H1 (cell line): Measurements from ENCODE around the gene SOD2. TPM values are rescaled to one million over a fixed set of nuclear protein-coding genes. Genes with fewer than 3 reads are reported as not detected.

Experiments
- CTCF ChIA-PET: fragments of 300-600 bp; sonication (Branson Sonifier 250); formaldehyde crosslinking; loops from one replicate; lab custom pipeline; 2021; ENCODE audit not compliant: partially characterized antibody; lab: Charles Lee
- POLR2A ChIA-PET: fragments of 300-600 bp; sonication (Branson Sonifier 250); formaldehyde crosslinking; loops from one replicate; lab custom pipeline; 2021; ENCODE audit warnings: inconsistent platforms; ENCODE audit not compliant: partially characterized antibody; lab: Charles Lee
- DNase-seq, 2 experiments: peaks; one replicate each; pipeline versions ENCODE4 v3.0.0 to v3.0.0-alpha.2; 2010 to 2022; ENCODE audit warnings: low spot score in 2 of 2, low read depth in 1 of 2, mixed read lengths in 1 of 2
- FAIRE-seq: peaks from 2 replicates; lab custom pipeline; 2011; peaks lifted over from hg19 to GRCh38; lab: Jason Lieb, UNC
- H2AFZ ChIP-seq: 2 replicates; pipeline ENCODE4 v1.8.1; 2012; ENCODE audit warnings: low read length, inconsistent platforms
- H2AK5ac ChIP-seq: 2 replicates; pipeline ENCODE4 v1.6.1; 2013; ENCODE audit warnings: low read depth, low read length
- H2BK120ac ChIP-seq: replicated peaks from 2 replicates; pipeline ENCODE3; 2013; ENCODE audit warnings: low read depth, low read length, inconsistent platforms
- H2BK12ac ChIP-seq: 2 replicates; pipeline ENCODE4 v1.6.1; 2013; ENCODE audit warnings: low read depth, low read length
- H2BK15ac ChIP-seq: 2 replicates; pipeline ENCODE4 v1.6.1; 2013; ENCODE audit warnings: low read length
- H2BK20ac ChIP-seq: 2 replicates; pipeline ENCODE4 v1.6.1; 2013; ENCODE audit warnings: low read length
- H2BK5ac ChIP-seq: 2 replicates; pipeline ENCODE4 v1.6.1; 2013; ENCODE audit warnings: low read depth, low read length
- H3K14ac ChIP-seq: 2 replicates; pipeline ENCODE4 v1.6.1; 2013; ENCODE audit warnings: inconsistent platforms; ENCODE audit not compliant: insufficient read length
- H3K18ac ChIP-seq: 2 replicates; pipeline ENCODE4 v1.6.1; 2013; ENCODE audit warnings: low read length; ENCODE audit errors: extremely low read depth
- H3K23ac ChIP-seq: 2 replicates; pipeline ENCODE4 v1.6.1; 2013; ENCODE audit warnings: inconsistent platforms; ENCODE audit not compliant: insufficient read length
- H3K23me2 ChIP-seq: 2 replicates; pipeline ENCODE4 v1.6.1; 2013; ENCODE audit warnings: low read depth, low read length
- H3K27ac ChIP-seq: 2 replicates; pipeline ENCODE4 v1.6.1; 2011; ENCODE audit warnings: low read depth, low read length, inconsistent platforms
- H3K27me3 ChIP-seq, 4 experiments: replicated peaks in 1 of 4; 1 replicate in 1 of 4; 2 replicates in 3 of 4; pipeline versions ENCODE4 v1.6.1 to v1.8.1; 2011 to 2013; ENCODE audit warnings: low read length in 3 of 4, mild to moderate bottlenecking in 3 of 4, inconsistent platforms in 2 of 4, mixed read lengths in 2 of 4, moderate library complexity in 1 of 4; ENCODE audit not compliant: control insufficient read depth in 3 of 4, insufficient read depth in 3 of 4; ENCODE audit errors: extremely low read depth in 1 of 4
- H3K36me3 ChIP-seq, 4 experiments: 2 replicates each; pipeline versions ENCODE4 v1.6.1 to v1.8.1; 2011 to 2013; ENCODE audit warnings: mild to moderate bottlenecking in 4 of 4, low read length in 3 of 4, moderate library complexity in 2 of 4, control low read depth in 1 of 4, inconsistent platforms in 1 of 4; ENCODE audit not compliant: insufficient read depth in 4 of 4, control insufficient read depth in 2 of 4
- H3K4ac ChIP-seq: replicated peaks from 2 replicates; pipeline ENCODE3; 2013; ENCODE audit warnings: low read length, low read depth, mixed read lengths, inconsistent platforms; ENCODE audit not compliant: insufficient read length
- H3K4me1 ChIP-seq, 4 experiments: replicated peaks in 1 of 4; 1 replicate in 1 of 4; 2 replicates in 3 of 4; pipeline versions ENCODE4 v1.6.1 to v1.8.1; 2011 to 2013; ENCODE audit warnings: low read length in 3 of 4, inconsistent platforms in 2 of 4, mixed read lengths in 1 of 4; ENCODE audit not compliant: insufficient read depth in 4 of 4, control insufficient read depth in 3 of 4
- H3K4me2 ChIP-seq, 2 experiments: 2 replicates each; pipeline versions ENCODE4 v1.6.1 to v1.8.1; 2011 to 2013; ENCODE audit warnings: low read depth in 2 of 2, low read length in 2 of 2, control low read depth in 1 of 2, inconsistent platforms in 1 of 2, mild to moderate bottlenecking in 1 of 2; ENCODE audit not compliant: insufficient read depth in 1 of 2
- H3K4me3 ChIP-seq, 4 experiments: fragments of 200-600, 300-600 bp in 1 of 4; sonication (generic), shearing (Covaris generic), sonication (Bioruptor Twin) in 1 of 4; 2 replicates each; pipeline versions ENCODE4 v1.5.1 to v1.8.1; 2011 to 2016; ENCODE audit warnings: low read length in 4 of 4, low read depth in 3 of 4, control low read depth in 2 of 4, inconsistent platforms in 2 of 4, mild to moderate bottlenecking in 2 of 4, mixed read lengths in 1 of 4, moderate library complexity in 1 of 4; ENCODE audit not compliant: insufficient read depth in 2 of 4; ENCODE audit errors: extremely low read depth in 1 of 4
- H3K56ac ChIP-seq: replicated peaks from 2 replicates; pipeline ENCODE3; 2013; ENCODE audit warnings: low read depth, mild to moderate bottlenecking, mixed read lengths, low read length, inconsistent platforms; ENCODE audit not compliant: insufficient read length
- H3K79me1 ChIP-seq: 2 replicates; pipeline ENCODE4 v1.6.1; 2013; ENCODE audit warnings: low read depth, low read length, control low read depth
- H3K79me2 ChIP-seq, 2 experiments: 2 replicates each; pipeline versions ENCODE4 v1.6.1 to v1.8.1; 2012 to 2013; ENCODE audit warnings: low read length in 2 of 2, mild to moderate bottlenecking in 2 of 2, inconsistent platforms in 1 of 2; ENCODE audit not compliant: insufficient read depth in 2 of 2, control insufficient read depth in 1 of 2
- H3K9ac ChIP-seq, 4 experiments: replicated peaks in 1 of 4; 1 replicate in 1 of 4; 2 replicates in 3 of 4; pipeline versions ENCODE4 v1.6.1 to v1.8.1; 2011 to 2013; ENCODE audit warnings: low read depth in 3 of 4, low read length in 3 of 4, control low read depth in 2 of 4, mild to moderate bottlenecking in 2 of 4, moderate library complexity in 2 of 4, inconsistent platforms in 1 of 4; ENCODE audit errors: extremely low read depth in 1 of 4
- H3K9me3 ChIP-seq, 2 experiments: 2 replicates each; pipeline versions ENCODE4 v1.6.1 to v1.8.1; 2012 to 2013; ENCODE audit warnings: mild to moderate bottlenecking in 2 of 2, moderate library complexity in 2 of 2, control low read depth in 1 of 2, inconsistent platforms in 1 of 2, low read depth in 1 of 2, low read length in 1 of 2, mixed read lengths in 1 of 2; ENCODE audit not compliant: insufficient read depth in 2 of 2
- H4K20me1 ChIP-seq, 2 experiments: replicated peaks in 1 of 2; 2 replicates each; pipeline versions ENCODE3 to v1.8.1; 2011 to 2013; ENCODE audit warnings: inconsistent platforms in 2 of 2, low read length in 2 of 2, mild to moderate bottlenecking in 1 of 2; ENCODE audit not compliant: insufficient read depth in 2 of 2, control insufficient read depth in 1 of 2
- H4K5ac ChIP-seq: 2 replicates; pipeline ENCODE4 v1.6.1; 2013; ENCODE audit warnings: low read length, low read depth, mixed read lengths, inconsistent platforms; ENCODE audit not compliant: insufficient read length
- H4K8ac ChIP-seq: 2 replicates; pipeline ENCODE4 v1.8.0; 2013; ENCODE audit warnings: mild to moderate bottlenecking, moderate library complexity, low read length, inconsistent platforms; ENCODE audit not compliant: insufficient read depth; ENCODE audit errors: extremely low read depth
- H4K91ac ChIP-seq: replicated peaks from 2 replicates; pipeline ENCODE3; 2013; ENCODE audit warnings: low read length, mixed read lengths, inconsistent platforms; ENCODE audit not compliant: insufficient read length
- ATF2 ChIP-seq: IDR thresholded peaks from 2 replicates; pipeline ENCODE4 v1.6.1; 2012; ENCODE audit warnings: low read length, inconsistent platforms
- EZH2 ChIP-seq: fragments of 200-600 bp; sonication (generic); IDR thresholded peaks from 2 replicates; pipeline ENCODE4 v1.7.1; 2012; ENCODE audit warnings: low read depth, mild to moderate bottlenecking, moderate library complexity, low read length, inconsistent platforms; ENCODE audit not compliant: severe bottlenecking
- HDAC2 ChIP-seq, 2 experiments: fragments of 300-600 bp in 1 of 2; sonication (generic) in 1 of 2; IDR thresholded peaks; 2 replicates each; pipeline ENCODE4 v1.6.1; 2011 to 2012; ENCODE audit warnings: low read depth in 2 of 2, low read length in 2 of 2, mild to moderate bottlenecking in 2 of 2, moderate library complexity in 2 of 2, borderline replicate concordance in 1 of 2, inconsistent platforms in 1 of 2
- KDM4A ChIP-seq: IDR thresholded peaks from one replicate; pipeline ENCODE4 v1.7.1; 2012; ENCODE audit warnings: low read depth, mild to moderate bottlenecking, moderate library complexity, low read length, inconsistent platforms; ENCODE audit not compliant: severe bottlenecking
- NRF1 ChIP-seq: IDR thresholded peaks from 2 replicates; pipeline ENCODE4 v1.6.1; 2011; ENCODE audit warnings: mild to moderate bottlenecking, low read depth, low read length, improper control_type of control experiment
- POLR2A ChIP-seq, 2 experiments: IDR thresholded peaks; 1 replicate in 1 of 2; 2 replicates in 1 of 2; pipeline ENCODE4 v1.6.1; 2011; ENCODE audit warnings: low read depth in 2 of 2, low read length in 2 of 2, mild to moderate bottlenecking in 2 of 2; ENCODE audit errors: control extremely low read depth in 1 of 2
- POLR2AphosphoS5 ChIP-seq: IDR thresholded peaks from 2 replicates; pipeline ENCODE4 v1.6.1; 2011; ENCODE audit warnings: low read depth, low read length
- POU5F1 ChIP-seq: IDR thresholded peaks from 2 replicates; pipeline ENCODE4 v1.6.1; 2011; ENCODE audit warnings: low read depth, mild to moderate bottlenecking, low read length, moderate library complexity
- RFX5 ChIP-seq: IDR thresholded peaks from 2 replicates; pipeline ENCODE4 v1.6.1; 2011; ENCODE audit warnings: low read depth, low read length, improper control_type of control experiment, borderline replicate concordance
- RXRA ChIP-seq: IDR thresholded peaks from 2 replicates; pipeline ENCODE4 v1.6.1; 2011; ENCODE audit warnings: low read depth, mild to moderate bottlenecking, low read length, moderate library complexity; ENCODE audit not compliant: insufficient read depth
- SAP30 ChIP-seq: fragments of 300-600 bp; sonication (generic); IDR thresholded peaks from 2 replicates; pipeline ENCODE4 v1.7.1; 2012; ENCODE audit warnings: low read length, moderate library complexity, mild to moderate bottlenecking, inconsistent platforms; ENCODE audit not compliant: insufficient read depth, insufficient replicate concordance
- TAF1 ChIP-seq: IDR thresholded peaks from 2 replicates; pipeline ENCODE4 v1.6.1; 2011; ENCODE audit warnings: mild to moderate bottlenecking, low read depth, low read length
- WGBS, 2 experiments: shearing (Covaris generic) in 1 of 2; methylation state at CpG; one replicate each; pipeline versions ENCODE4 v1.1.6 to v1.1.7; 2013 to 2015; ENCODE audit warnings: low lambda C conversion rate in 2 of 2, mixed read lengths in 2 of 2, inconsistent platforms in 1 of 2, low coverage in 1 of 2, missing lambda C conversion rate in 1 of 2; ENCODE audit not compliant: insufficient replicate concordance in 2 of 2, insufficient coverage in 1 of 2, insufficient read length in 1 of 2; ENCODE audit errors: extremely low coverage in 1 of 2, missing lambda C conversion rate in 1 of 2; 5-methylcytosine and 5-hydroxymethylcytosine counted together
- polyA plus RNA-seq, 7 experiments: library from polyadenylated mRNA; depleted of rRNA in 3 of 7; stranded (reverse) in 5 of 7; unstranded in 2 of 7; fragments of >200 nt in 5 of 7; fragments of 200-250 nt in 2 of 7; gene quantifications; 1 replicate in 5 of 7; 2 replicates in 1 of 7; 4 replicates in 1 of 7; pipeline versions ENCODE4 v1.2.1 to v1.2.3, GENCODE V29; 2011 to 2013; ENCODE audit warnings: missing spikeins in 2 of 7, mixed read lengths in 2 of 7
- total RNA-seq: library from RNA; stranded (reverse); fragmentation: NEBNext Ultra II Directional; extraction: Animal tissue kit (Norgen Biotek cat#: 25700); gene quantifications from 2 replicates; pipeline ENCODE4 v1.2.1, GENCODE V29; 2021

Gene SOD2
- total and polyA plus RNA-seq, 2 of the 8 experiments (the other 6 are each of a cell fraction or from before 2014, with no cell fraction given): 31.1 to 88.7 TPM

GRCh38 chr6:159718634-159719033 lies 25.6 kb upstream of the SOD2 start:
- ChIA-PET POLR2A (interaction anchor here (0.6 to 3.2 kb wide), 7 partner anchors 8 to 1107 kb away, joined by 3 to 18 read pairs (median 4); partner anchors contain the start of genes SOD2 and WTAP), CTCF (interaction anchor here (0.6 to 4.5 kb wide), 5 partner anchors 8 to 64 kb away, joined by 3 to 16 read pairs (median 4); no protein-coding TSS in a partner anchor)
- no peak overlapping the region for H2AK5ac ChIP-seq
- H3K36me3 ChIP-seq: peaks cover 0 to 4% (median 0%) of the 10 kb centered on the region in 4 experiments; a peak in 1 of 8 replicates
- no peak for FAIRE-seq
- H4K91ac ChIP-seq: no peak overlapping the region
- H3K23me2 ChIP-seq: no peaks in the 10 kb centered on the region
- no peak overlapping the region for H2BK5ac ChIP-seq
- H2BK120ac ChIP-seq: no peak overlapping the region
- no peak overlapping the region for H4K5ac ChIP-seq
- no peak overlapping the region for H3K23ac ChIP-seq
- no peaks in the 10 kb centered on the region for H3K27me3 ChIP-seq
- H3K9ac ChIP-seq: no peak overlapping the region
- no peak overlapping the region for H3K18ac ChIP-seq
- no peak overlapping the region for H3K4me2 ChIP-seq
- no peak overlapping the region for H3K4ac ChIP-seq
- no peaks in the 10 kb centered on the region; the same call in 1 of the 2 replicates for H3K79me1 ChIP-seq
- H2AFZ ChIP-seq: no peak overlapping the region
- H3K14ac ChIP-seq: no peak overlapping the region
- H3K4me3 ChIP-seq: no peak overlapping the region
- peaks cover 0 to 2% of the 10 kb centered on the region in 2 experiments for H4K20me1 ChIP-seq
- H3K79me2 ChIP-seq: peaks cover 0 to 23% of the 10 kb centered on the region in 2 experiments; a peak in 2 of 4 replicates
- no peaks in the 10 kb centered on the region for H3K4me1 ChIP-seq
- WGBS, 2 experiments: 85% methylated on average over 3 of the region's 3 CpGs; no CpG with 5 or more reads in 1 of the 2 experiments
- no peak for DNase-seq
- no peak overlapping the region for H2BK15ac ChIP-seq
- H3K27ac ChIP-seq: no peak overlapping the region
- H3K56ac ChIP-seq: no peak overlapping the region
- H4K8ac ChIP-seq: no peak overlapping the region
- no peak overlapping the region for H2BK20ac ChIP-seq
- H2BK12ac ChIP-seq: no peak overlapping the region
- no peaks in the 10 kb centered on the region for H3K9me3 ChIP-seq
- TF ChIP-seq RFX5 (no peak), POU5F1 (no peak), NRF1 (no peak), KDM4A (no peak), HDAC2 (IDR thresholded peaks at IDR 0.05; ENCODE audit: borderline replicate concordance in 1 of 2, low read depth in 2 of 2, low read length in 2 of 2) (no peak), RXRA (no peak), EZH2 (no peak), ATF2 (no peak), POLR2A (IDR thresholded peaks at IDR 0.05; ENCODE audit: control extremely low read depth in 1 of 2, low read depth in 2 of 2, low read length in 2 of 2) (no peak), TAF1 (no peak), SAP30 (no peak), POLR2AphosphoS5 (no peak)
